HepG2 (cell line): ENCODE measurements around the gene SLC24A5. TPM values are rescaled to one million over a fixed set of nuclear protein-coding genes. Genes with fewer than 3 reads are reported as not detected.

Source experiments
- ATAC-seq: fragments of 200-7000 bp; cut with Tn5 transposase; 3 replicates; pipeline ENCODE4 v1.9.1; 2020; ENCODE audit warnings: mild to moderate bottlenecking, moderate library complexity
- BruUV-seq: library from RNA; stranded (reverse); fragments of 400-500 nt; replicated peaks from 2 replicates; lab custom pipeline; 2021; lab: Mats Ljungman, UMichigan
- CTCF ChIA-PET: fragments of 300-600 bp; formaldehyde crosslinking; extraction: SDS; loops from one replicate; lab custom pipeline; 2021; ENCODE audit warnings: low total read pairs, inconsistent platforms, low intra/inter-chr PET ratio; lab: Yijun Ruan, JAX
- POLR2A ChIA-PET: fragments of 350-600 bp; sonication (Branson Sonifier 250); formaldehyde crosslinking; loops from one replicate; lab custom pipeline; 2020; ENCODE audit warnings: antibody characterized with exemption, inconsistent platforms; lab: Yijun Ruan, JAX
- DNase-seq: peaks from one replicate; pipeline ENCODE4 v3.0.0-alpha.2; 2015; ENCODE audit warnings: low spot score
- FAIRE-seq: peaks from 3 replicates; lab custom pipeline; 2011; peaks lifted over from hg19 to GRCh38; lab: Jason Lieb, UNC
- H2AFZ ChIP-seq: one replicate; pipeline ENCODE4 v1.6.1; 2011; ENCODE audit warnings: low read length, inconsistent platforms
- H3K27ac ChIP-seq: fragments of 300-600 bp; 3 replicates; pipeline ENCODE4 v1.8.0; 2011; ENCODE audit warnings: mixed run types, mild to moderate bottlenecking, mixed read lengths, low read length, inconsistent platforms; ENCODE audit not compliant: insufficient read depth; ENCODE audit errors: extremely low read length
- H3K27me3 ChIP-seq, 2 experiments: fragments of 200-600 bp in 1 of 2; 2 replicates in 1 of 2; 3 replicates in 1 of 2; pipeline versions ENCODE4 v1.6.0 to v1.8.0; 2011; ENCODE audit warnings: low read length in 2 of 2, mild to moderate bottlenecking in 2 of 2, moderate library complexity in 2 of 2, inconsistent platforms in 1 of 2; ENCODE audit not compliant: insufficient read depth in 2 of 2, control insufficient read depth in 1 of 2
- H3K36me3 ChIP-seq, 2 experiments: fragments of 200-600 bp in 1 of 2; replicated peaks in 1 of 2; 2 replicates in 1 of 2; 3 replicates in 1 of 2; pipeline versions ENCODE4 v1.5.1 to v1.8.0; 2011; ENCODE audit warnings: low read length in 2 of 2, inconsistent platforms in 1 of 2; ENCODE audit not compliant: insufficient read depth in 2 of 2, control insufficient read depth in 1 of 2
- H3K4me1 ChIP-seq: 2 replicates; pipeline ENCODE4 v1.5.1; 2012; ENCODE audit warnings: low read length, inconsistent platforms; ENCODE audit not compliant: insufficient read depth
- H3K4me2 ChIP-seq: 2 replicates; pipeline ENCODE4 v1.6.0; 2011; ENCODE audit warnings: low read depth, low read length, inconsistent platforms
- H3K4me3 ChIP-seq, 3 experiments: fragments of 200-600 bp in 1 of 3; sonication (generic), shearing (Covaris generic) in 1 of 3; replicated peaks in 1 of 3; 2 replicates each; pipeline ENCODE4 v1.5.1; 2011 to 2016; ENCODE audit warnings: low read length in 3 of 3, inconsistent platforms in 2 of 3, low read depth in 2 of 3, mild to moderate bottlenecking in 2 of 3, control low read depth in 1 of 3, mixed read lengths in 1 of 3; ENCODE audit not compliant: insufficient read depth in 1 of 3
- H3K79me2 ChIP-seq: one replicate; pipeline ENCODE4 v1.6.1; 2011; ENCODE audit warnings: low read length, inconsistent platforms; ENCODE audit not compliant: insufficient read depth
- H3K9ac ChIP-seq: 2 replicates; pipeline ENCODE4 v1.6.0; 2011; ENCODE audit warnings: mild to moderate bottlenecking, low read depth, low read length, inconsistent platforms; ENCODE audit not compliant: insufficient read depth
- H3K9me3 ChIP-seq: 2 replicates; pipeline ENCODE4 v1.5.1; 2012; ENCODE audit warnings: mild to moderate bottlenecking, low read length
- H4K20me1 ChIP-seq: 2 replicates; pipeline ENCODE4 v1.6.0; 2011; ENCODE audit warnings: inconsistent platforms, mild to moderate bottlenecking, low read length, moderate library complexity; ENCODE audit not compliant: insufficient read depth
- AGO2 ChIP-seq: fragments of 200-400 bp; formaldehyde crosslinking; optimal IDR thresholded peaks from 2 replicates; pipeline ENCODE3; 2017; ENCODE audit warnings: mild to moderate bottlenecking, low read depth, low read length, moderate library complexity
- CC2D1A ChIP-seq: sonication (generic); formaldehyde crosslinking; IDR thresholded peaks from 2 replicates; pipeline ENCODE4 v1.8.1; 2023; ENCODE audit warnings: mild to moderate bottlenecking, missing genetic modification reagents
- CEBPB ChIP-seq: IDR thresholded peaks from 2 replicates; pipeline ENCODE4 v1.6.1; 2011; ENCODE audit warnings: low read depth, low read length, improper control_type of control experiment, borderline replicate concordance
- MAZ ChIP-seq, 2 experiments: sonication (generic) in 1 of 2; formaldehyde crosslinking in 1 of 2; IDR thresholded peaks; 2 replicates each; pipeline versions ENCODE4 v1.5.0 to v1.6.1; 2012 to 2020; ENCODE audit warnings: low read depth in 2 of 2, mild to moderate bottlenecking in 2 of 2, borderline replicate concordance in 1 of 2, improper control_type of control experiment in 1 of 2, low read length in 1 of 2, missing genetic modification reagents in 1 of 2, moderate library complexity in 1 of 2
- SP5 ChIP-seq: IDR thresholded peaks from 2 replicates; pipeline ENCODE4 v1.6.1; 2016; ENCODE audit warnings: low read depth, borderline replicate concordance
- ZNF432 ChIP-seq: sonication (generic); formaldehyde crosslinking; IDR thresholded peaks from 2 replicates; pipeline ENCODE4 v1.5.0; 2020; ENCODE audit warnings: missing genetic modification reagents, mild to moderate bottlenecking, borderline replicate concordance
- ZNF44 ChIP-seq: sonication (generic); formaldehyde crosslinking; IDR thresholded peaks from 2 replicates; pipeline ENCODE4 v1.5.1; 2020; ENCODE audit warnings: mild to moderate bottlenecking, missing genetic modification reagents
- ZNF577 ChIP-seq: sonication (generic); formaldehyde crosslinking; IDR thresholded peaks from 2 replicates; pipeline ENCODE4 v1.4.0; 2020; ENCODE audit warnings: mild to moderate bottlenecking, low read depth, missing genetic modification reagents, borderline replicate concordance
- ZNF768 ChIP-seq: sonication (generic); formaldehyde crosslinking; IDR thresholded peaks from 2 replicates; pipeline ENCODE4 v1.4.0; 2020; ENCODE audit warnings: missing genetic modification reagents
- in situ Hi-C: cut with HindIII; loops from 2 replicates; pipeline ENCODE4 v1.10.0; 2017; ENCODE audit warnings: low pct_unique_long_range_greater_than_20kb; ENCODE audit not compliant: extremely low pct_ligation_motif_present
- intact Hi-C: fragments of 100-400 bp; cut with micrococcal nuclease; formaldehyde crosslinking; loops from one replicate; pipeline ENCODE4 v1.10.0; 2022; ENCODE audit not compliant: unreplicated experiment
- polyA plus RNA-seq, 8 experiments: library from polyadenylated mRNA; depleted of rRNA in 3 of 8; stranded (reverse) in 7 of 8; unstranded in 1 of 8; fragments of >200 nt; fragmentation: Illumina TruSeq in 4 of 8; extraction: Trizol in 4 of 8; gene quantifications; 2 replicates each; pipeline versions ENCODE4 v1.2.1 to v1.2.3, GENCODE V29; 2011 to 2016; ENCODE audit warnings: low read depth in 4 of 8, missing spikeins in 1 of 8, mixed read lengths in 1 of 8; ENCODE audit not compliant: insufficient read depth in 1 of 8
- total RNA-seq, 5 experiments: library from RNA; depleted of rRNA; stranded (reverse); fragments of >200 nt; fragmentation: Illumina TruSeq; extraction: Trizol; gene quantifications; 2 replicates each; pipeline ENCODE4 v1.2.3, GENCODE V29; 2016; ENCODE audit warnings: low read depth in 1 of 5
- TF ChIP-seq, protein P1 (sequence below), 2 experiments: sonication (generic) in 1 of 2; formaldehyde crosslinking in 1 of 2; IDR thresholded peaks; 2 replicates each; pipeline versions ENCODE4 v1.6.1 to v1.9.0; 2014 to 2022; ENCODE audit warnings: antibody characterized with exemption in 1 of 2, borderline replicate concordance in 1 of 2, inconsistent platforms in 1 of 2, low read depth in 1 of 2, missing genetic modification reagents in 1 of 2
- TF ChIP-seq, protein P2 (sequence below): sonication (generic); formaldehyde crosslinking; IDR thresholded peaks from 2 replicates; pipeline ENCODE4 v1.8.1; 2023; ENCODE audit warnings: mild to moderate bottlenecking, missing genetic modification reagents, borderline replicate concordance
- TF ChIP-seq, protein P3 (sequence below): sonication (generic); formaldehyde crosslinking; IDR thresholded peaks from 2 replicates; pipeline ENCODE4 v1.4.0; 2020; ENCODE audit warnings: missing genetic modification reagents; ENCODE audit errors: not compliant biosample characterization
- TF ChIP-seq, protein P4 (sequence below): IDR thresholded peaks from 2 replicates; pipeline ENCODE4 v1.6.1; 2016; ENCODE audit warnings: missing compliant biosample characterization, missing genetic modification reagents, borderline replicate concordance

SLC24A5 gene
- total and polyA plus RNA-seq, 2 of the 13 experiments (the other 11 are each of a cell fraction or from before 2014, with no cell fraction given) = not detected

DNA sequence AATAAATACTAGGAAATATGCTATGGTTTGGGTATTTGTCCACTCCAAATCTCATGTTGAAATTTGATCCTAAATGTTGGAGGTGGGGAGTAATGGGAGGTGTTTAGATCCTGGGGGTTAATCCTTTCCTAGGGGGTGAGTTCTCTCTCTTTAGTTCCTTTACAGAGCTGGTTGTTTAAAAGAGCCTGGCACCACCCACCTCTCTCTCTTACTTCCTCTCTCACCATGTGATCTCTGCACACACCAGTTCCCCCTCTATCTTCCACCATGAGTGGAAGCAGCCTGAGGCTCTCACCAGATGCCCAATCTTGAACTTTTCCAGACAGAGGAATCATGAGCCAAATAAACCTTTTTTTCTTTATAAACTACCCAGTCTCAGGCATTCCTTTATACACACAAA is 10.5 kb downstream of the SLC24A5 start:
- in situ Hi-C loops = no loop called here
- H3K4me1 ChIP-seq = no peaks in the 10 kb centered on the region
- H3K36me3 ChIP-seq = no peaks in the 10 kb centered on the region
- ChIA-PET CTCF (no interaction called here), POLR2A (no interaction called here)
- H2AFZ ChIP-seq = no peak overlapping the region
- intact Hi-C loops = no loop called here
- DNase-seq (no peak), FAIRE-seq (no peak), ATAC-seq (no peak)
- TF ChIP-seq, protein P1, sequence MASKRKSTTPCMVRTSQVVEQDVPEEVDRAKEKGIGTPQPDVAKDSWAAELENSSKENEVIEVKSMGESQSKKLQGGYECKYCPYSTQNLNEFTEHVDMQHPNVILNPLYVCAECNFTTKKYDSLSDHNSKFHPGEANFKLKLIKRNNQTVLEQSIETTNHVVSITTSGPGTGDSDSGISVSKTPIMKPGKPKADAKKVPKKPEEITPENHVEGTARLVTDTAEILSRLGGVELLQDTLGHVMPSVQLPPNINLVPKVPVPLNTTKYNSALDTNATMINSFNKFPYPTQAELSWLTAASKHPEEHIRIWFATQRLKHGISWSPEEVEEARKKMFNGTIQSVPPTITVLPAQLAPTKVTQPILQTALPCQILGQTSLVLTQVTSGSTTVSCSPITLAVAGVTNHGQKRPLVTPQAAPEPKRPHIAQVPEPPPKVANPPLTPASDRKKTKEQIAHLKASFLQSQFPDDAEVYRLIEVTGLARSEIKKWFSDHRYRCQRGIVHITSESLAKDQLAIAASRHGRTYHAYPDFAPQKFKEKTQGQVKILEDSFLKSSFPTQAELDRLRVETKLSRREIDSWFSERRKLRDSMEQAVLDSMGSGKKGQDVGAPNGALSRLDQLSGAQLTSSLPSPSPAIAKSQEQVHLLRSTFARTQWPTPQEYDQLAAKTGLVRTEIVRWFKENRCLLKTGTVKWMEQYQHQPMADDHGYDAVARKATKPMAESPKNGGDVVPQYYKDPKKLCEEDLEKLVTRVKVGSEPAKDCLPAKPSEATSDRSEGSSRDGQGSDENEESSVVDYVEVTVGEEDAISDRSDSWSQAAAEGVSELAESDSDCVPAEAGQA (IDR thresholded peaks at IDR 0.05; ENCODE audit: low read depth) = no peak
- TF ChIP-seq, protein P1 (CRISPR knock-in tag; IDR thresholded peaks at IDR 0.05; ENCODE audit: borderline replicate concordance) = no peak
- TF ChIP-seq, protein P2, sequence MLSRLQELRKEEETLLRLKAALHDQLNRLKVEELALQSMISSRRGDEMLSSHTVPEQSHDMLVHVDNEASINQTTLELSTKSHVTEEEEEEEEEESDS = no peak
- TF ChIP-seq MAZ (IDR thresholded peaks at IDR 0.05; ENCODE audit: borderline replicate concordance, low read depth, low read length) (no peak), MAZ (CRISPR knock-in tag; IDR thresholded peaks at IDR 0.05; ENCODE audit: low read depth) (no peak), AGO2 (no peak), ZNF768 (CRISPR knock-in tag) (no peak), CC2D1A (CRISPR knock-in tag) (no peak), ZNF44 (CRISPR knock-in tag) (no peak), CEBPB (no peak), SP5 (no peak), ZNF432 (CRISPR knock-in tag) (no peak), ZNF577 (CRISPR knock-in tag) (no peak)
- TF ChIP-seq, protein P3, sequence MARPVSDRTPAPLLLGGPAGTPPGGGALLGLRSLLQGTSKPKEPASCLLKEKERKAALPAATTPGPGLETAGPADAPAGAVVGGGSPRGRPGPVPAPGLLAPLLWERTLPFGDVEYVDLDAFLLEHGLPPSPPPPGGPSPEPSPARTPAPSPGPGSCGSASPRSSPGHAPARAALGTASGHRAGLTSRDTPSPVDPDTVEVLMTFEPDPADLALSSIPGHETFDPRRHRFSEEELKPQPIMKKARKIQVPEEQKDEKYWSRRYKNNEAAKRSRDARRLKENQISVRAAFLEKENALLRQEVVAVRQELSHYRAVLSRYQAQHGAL (CRISPR knock-in tag) = no peak
- TF ChIP-seq, protein P4, sequence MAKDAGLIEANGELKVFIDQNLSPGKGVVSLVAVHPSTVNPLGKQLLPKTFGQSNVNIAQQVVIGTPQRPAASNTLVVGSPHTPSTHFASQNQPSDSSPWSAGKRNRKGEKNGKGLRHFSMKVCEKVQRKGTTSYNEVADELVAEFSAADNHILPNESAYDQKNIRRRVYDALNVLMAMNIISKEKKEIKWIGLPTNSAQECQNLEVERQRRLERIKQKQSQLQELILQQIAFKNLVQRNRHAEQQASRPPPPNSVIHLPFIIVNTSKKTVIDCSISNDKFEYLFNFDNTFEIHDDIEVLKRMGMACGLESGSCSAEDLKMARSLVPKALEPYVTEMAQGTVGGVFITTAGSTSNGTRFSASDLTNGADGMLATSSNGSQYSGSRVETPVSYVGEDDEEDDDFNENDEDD (CRISPR knock-in tag) = no peak
- H3K4me2 ChIP-seq = no peak overlapping the region
- H3K9ac ChIP-seq = no peak overlapping the region
- H3K4me3 ChIP-seq = no peak overlapping the region
- H3K27ac ChIP-seq = no peak overlapping the region
- no peaks in the 10 kb centered on the region for H4K20me1 ChIP-seq
- no peaks in the 10 kb centered on the region for H3K79me2 ChIP-seq
- no TSS peak for BruUV-seq
- H3K27me3 ChIP-seq = no peaks in the 10 kb centered on the region
- no peaks in the 10 kb centered on the region for H3K9me3 ChIP-seq
